H1 (cell line): ENCODE results near the gene OPN3. TPM values are rescaled to one million over a fixed set of nuclear protein-coding genes. Genes with fewer than 3 reads are reported as not detected.

ENCODE experiments used
- CTCF ChIA-PET: fragments of 300-600 bp; sonication (Branson Sonifier 250); formaldehyde crosslinking; loops from one replicate; lab custom pipeline; 2021; ENCODE audit not compliant: partially characterized antibody; lab: Charles Lee
- POLR2A ChIA-PET: fragments of 300-600 bp; sonication (Branson Sonifier 250); formaldehyde crosslinking; loops from one replicate; lab custom pipeline; 2021; ENCODE audit warnings: inconsistent platforms; ENCODE audit not compliant: partially characterized antibody; lab: Charles Lee
- DNase-seq, 2 experiments: peaks; one replicate each; pipeline versions ENCODE4 v3.0.0 to v3.0.0-alpha.2; 2010 to 2022; ENCODE audit warnings: low spot score in 2 of 2, low read depth in 1 of 2, mixed read lengths in 1 of 2
- FAIRE-seq: peaks from 2 replicates; lab custom pipeline; 2011; peaks lifted over from hg19 to GRCh38; lab: Jason Lieb, UNC
- H2AFZ ChIP-seq: 2 replicates; pipeline ENCODE4 v1.8.1; 2012; ENCODE audit warnings: low read length, inconsistent platforms
- H2AK5ac ChIP-seq: 2 replicates; pipeline ENCODE4 v1.6.1; 2013; ENCODE audit warnings: low read depth, low read length
- H2BK120ac ChIP-seq: replicated peaks from 2 replicates; pipeline ENCODE3; 2013; ENCODE audit warnings: low read depth, low read length, inconsistent platforms
- H2BK12ac ChIP-seq: 2 replicates; pipeline ENCODE4 v1.6.1; 2013; ENCODE audit warnings: low read depth, low read length
- H2BK15ac ChIP-seq: 2 replicates; pipeline ENCODE4 v1.6.1; 2013; ENCODE audit warnings: low read length
- H2BK20ac ChIP-seq: 2 replicates; pipeline ENCODE4 v1.6.1; 2013; ENCODE audit warnings: low read length
- H2BK5ac ChIP-seq: 2 replicates; pipeline ENCODE4 v1.6.1; 2013; ENCODE audit warnings: low read depth, low read length
- H3K14ac ChIP-seq: 2 replicates; pipeline ENCODE4 v1.6.1; 2013; ENCODE audit warnings: inconsistent platforms; ENCODE audit not compliant: insufficient read length
- H3K18ac ChIP-seq: 2 replicates; pipeline ENCODE4 v1.6.1; 2013; ENCODE audit warnings: low read length; ENCODE audit errors: extremely low read depth
- H3K23ac ChIP-seq: 2 replicates; pipeline ENCODE4 v1.6.1; 2013; ENCODE audit warnings: inconsistent platforms; ENCODE audit not compliant: insufficient read length
- H3K23me2 ChIP-seq: 2 replicates; pipeline ENCODE4 v1.6.1; 2013; ENCODE audit warnings: low read depth, low read length
- H3K27ac ChIP-seq: 2 replicates; pipeline ENCODE4 v1.6.1; 2011; ENCODE audit warnings: low read depth, low read length, inconsistent platforms
- H3K27me3 ChIP-seq, 4 experiments: replicated peaks in 1 of 4; 1 replicate in 1 of 4; 2 replicates in 3 of 4; pipeline versions ENCODE4 v1.6.1 to v1.8.1; 2011 to 2013; ENCODE audit warnings: low read length in 3 of 4, mild to moderate bottlenecking in 3 of 4, inconsistent platforms in 2 of 4, mixed read lengths in 2 of 4, moderate library complexity in 1 of 4; ENCODE audit not compliant: control insufficient read depth in 3 of 4, insufficient read depth in 3 of 4; ENCODE audit errors: extremely low read depth in 1 of 4
- H3K36me3 ChIP-seq, 4 experiments: 2 replicates each; pipeline versions ENCODE4 v1.6.1 to v1.8.1; 2011 to 2013; ENCODE audit warnings: mild to moderate bottlenecking in 4 of 4, low read length in 3 of 4, moderate library complexity in 2 of 4, control low read depth in 1 of 4, inconsistent platforms in 1 of 4; ENCODE audit not compliant: insufficient read depth in 4 of 4, control insufficient read depth in 2 of 4
- H3K4ac ChIP-seq: replicated peaks from 2 replicates; pipeline ENCODE3; 2013; ENCODE audit warnings: low read length, low read depth, mixed read lengths, inconsistent platforms; ENCODE audit not compliant: insufficient read length
- H3K4me1 ChIP-seq, 4 experiments: replicated peaks in 1 of 4; 1 replicate in 1 of 4; 2 replicates in 3 of 4; pipeline versions ENCODE4 v1.6.1 to v1.8.1; 2011 to 2013; ENCODE audit warnings: low read length in 3 of 4, inconsistent platforms in 2 of 4, mixed read lengths in 1 of 4; ENCODE audit not compliant: insufficient read depth in 4 of 4, control insufficient read depth in 3 of 4
- H3K4me2 ChIP-seq, 2 experiments: 2 replicates each; pipeline versions ENCODE4 v1.6.1 to v1.8.1; 2011 to 2013; ENCODE audit warnings: low read depth in 2 of 2, low read length in 2 of 2, control low read depth in 1 of 2, inconsistent platforms in 1 of 2, mild to moderate bottlenecking in 1 of 2; ENCODE audit not compliant: insufficient read depth in 1 of 2
- H3K4me3 ChIP-seq, 4 experiments: fragments of 200-600, 300-600 bp in 1 of 4; sonication (generic), shearing (Covaris generic), sonication (Bioruptor Twin) in 1 of 4; 2 replicates each; pipeline versions ENCODE4 v1.5.1 to v1.8.1; 2011 to 2016; ENCODE audit warnings: low read length in 4 of 4, low read depth in 3 of 4, control low read depth in 2 of 4, inconsistent platforms in 2 of 4, mild to moderate bottlenecking in 2 of 4, mixed read lengths in 1 of 4, moderate library complexity in 1 of 4; ENCODE audit not compliant: insufficient read depth in 2 of 4; ENCODE audit errors: extremely low read depth in 1 of 4
- H3K56ac ChIP-seq: replicated peaks from 2 replicates; pipeline ENCODE3; 2013; ENCODE audit warnings: low read depth, mild to moderate bottlenecking, mixed read lengths, low read length, inconsistent platforms; ENCODE audit not compliant: insufficient read length
- H3K79me1 ChIP-seq: 2 replicates; pipeline ENCODE4 v1.6.1; 2013; ENCODE audit warnings: low read depth, low read length, control low read depth
- H3K79me2 ChIP-seq, 2 experiments: 2 replicates each; pipeline versions ENCODE4 v1.6.1 to v1.8.1; 2012 to 2013; ENCODE audit warnings: low read length in 2 of 2, mild to moderate bottlenecking in 2 of 2, inconsistent platforms in 1 of 2; ENCODE audit not compliant: insufficient read depth in 2 of 2, control insufficient read depth in 1 of 2
- H3K9ac ChIP-seq, 4 experiments: replicated peaks in 1 of 4; 1 replicate in 1 of 4; 2 replicates in 3 of 4; pipeline versions ENCODE4 v1.6.1 to v1.8.1; 2011 to 2013; ENCODE audit warnings: low read depth in 3 of 4, low read length in 3 of 4, control low read depth in 2 of 4, mild to moderate bottlenecking in 2 of 4, moderate library complexity in 2 of 4, inconsistent platforms in 1 of 4; ENCODE audit errors: extremely low read depth in 1 of 4
- H3K9me3 ChIP-seq, 2 experiments: 2 replicates each; pipeline versions ENCODE4 v1.6.1 to v1.8.1; 2012 to 2013; ENCODE audit warnings: mild to moderate bottlenecking in 2 of 2, moderate library complexity in 2 of 2, control low read depth in 1 of 2, inconsistent platforms in 1 of 2, low read depth in 1 of 2, low read length in 1 of 2, mixed read lengths in 1 of 2; ENCODE audit not compliant: insufficient read depth in 2 of 2
- H4K20me1 ChIP-seq, 2 experiments: replicated peaks in 1 of 2; 2 replicates each; pipeline versions ENCODE3 to v1.8.1; 2011 to 2013; ENCODE audit warnings: inconsistent platforms in 2 of 2, low read length in 2 of 2, mild to moderate bottlenecking in 1 of 2; ENCODE audit not compliant: insufficient read depth in 2 of 2, control insufficient read depth in 1 of 2
- H4K5ac ChIP-seq: 2 replicates; pipeline ENCODE4 v1.6.1; 2013; ENCODE audit warnings: low read length, low read depth, mixed read lengths, inconsistent platforms; ENCODE audit not compliant: insufficient read length
- H4K8ac ChIP-seq: 2 replicates; pipeline ENCODE4 v1.8.0; 2013; ENCODE audit warnings: mild to moderate bottlenecking, moderate library complexity, low read length, inconsistent platforms; ENCODE audit not compliant: insufficient read depth; ENCODE audit errors: extremely low read depth
- H4K91ac ChIP-seq: replicated peaks from 2 replicates; pipeline ENCODE3; 2013; ENCODE audit warnings: low read length, mixed read lengths, inconsistent platforms; ENCODE audit not compliant: insufficient read length
- ASH2L ChIP-seq: fragments of 200-600, 300-600 bp; sonication (generic); IDR thresholded peaks from one replicate; pipeline ENCODE4 v1.7.1; 2017; ENCODE audit warnings: low read length
- KDM4A ChIP-seq: IDR thresholded peaks from one replicate; pipeline ENCODE4 v1.7.1; 2012; ENCODE audit warnings: low read depth, mild to moderate bottlenecking, moderate library complexity, low read length, inconsistent platforms; ENCODE audit not compliant: severe bottlenecking
- MAFK ChIP-seq: IDR thresholded peaks from 2 replicates; pipeline ENCODE4 v1.6.1; 2012; ENCODE audit warnings: low read depth, mild to moderate bottlenecking, improper control_type of control experiment, low read length
- NANOG ChIP-seq: IDR thresholded peaks from 2 replicates; pipeline ENCODE4 v1.6.1; 2011; ENCODE audit warnings: low read length, low read depth, mild to moderate bottlenecking, inconsistent platforms; ENCODE audit not compliant: insufficient read depth, poor library complexity, severe bottlenecking
- PHF8 ChIP-seq: fragments of 200-600 bp; sonication (generic); conservative IDR thresholded peaks from 2 replicates; pipeline ENCODE4 v1.7.1; 2012; ENCODE audit warnings: low read depth, mild to moderate bottlenecking, inconsistent platforms, low read length, moderate library complexity
- RAD21 ChIP-seq, 2 experiments: IDR thresholded peaks in 1 of 2; conservative IDR thresholded peaks in 1 of 2; 2 replicates each; pipeline ENCODE4 v1.6.1; 2011; ENCODE audit warnings: low read depth in 2 of 2, low read length in 2 of 2, improper control_type of control experiment in 1 of 2, inconsistent platforms in 1 of 2, mild to moderate bottlenecking in 1 of 2, moderate library complexity in 1 of 2
- SAP30 ChIP-seq: fragments of 300-600 bp; sonication (generic); IDR thresholded peaks from 2 replicates; pipeline ENCODE4 v1.7.1; 2012; ENCODE audit warnings: low read length, moderate library complexity, mild to moderate bottlenecking, inconsistent platforms; ENCODE audit not compliant: insufficient read depth, insufficient replicate concordance
- SRF ChIP-seq: IDR thresholded peaks from 2 replicates; pipeline ENCODE4 v1.6.1; 2011; ENCODE audit warnings: mild to moderate bottlenecking, low read depth, low read length, moderate library complexity
- WGBS, 2 experiments: shearing (Covaris generic) in 1 of 2; methylation state at CpG; one replicate each; pipeline versions ENCODE4 v1.1.6 to v1.1.7; 2013 to 2015; ENCODE audit warnings: low lambda C conversion rate in 2 of 2, mixed read lengths in 2 of 2, inconsistent platforms in 1 of 2, low coverage in 1 of 2, missing lambda C conversion rate in 1 of 2; ENCODE audit not compliant: insufficient replicate concordance in 2 of 2, insufficient coverage in 1 of 2, insufficient read length in 1 of 2; ENCODE audit errors: extremely low coverage in 1 of 2, missing lambda C conversion rate in 1 of 2; 5-methylcytosine and 5-hydroxymethylcytosine counted together
- polyA plus RNA-seq, 7 experiments: library from polyadenylated mRNA; depleted of rRNA in 3 of 7; stranded (reverse) in 5 of 7; unstranded in 2 of 7; fragments of >200 nt in 5 of 7; fragments of 200-250 nt in 2 of 7; gene quantifications; 1 replicate in 5 of 7; 2 replicates in 1 of 7; 4 replicates in 1 of 7; pipeline versions ENCODE4 v1.2.1 to v1.2.3, GENCODE V29; 2011 to 2013; ENCODE audit warnings: missing spikeins in 2 of 7, mixed read lengths in 2 of 7
- total RNA-seq: library from RNA; stranded (reverse); fragmentation: NEBNext Ultra II Directional; extraction: Animal tissue kit (Norgen Biotek cat#: 25700); gene quantifications from 2 replicates; pipeline ENCODE4 v1.2.1, GENCODE V29; 2021
- TF ChIP-seq, protein P1 (sequence below): IDR thresholded peaks from 2 replicates; pipeline ENCODE4 v1.6.1; 2012; ENCODE audit warnings: inconsistent platforms
- TF ChIP-seq, protein P2 (sequence below): IDR thresholded peaks from 2 replicates; pipeline ENCODE4 v1.6.1; 2011; ENCODE audit warnings: low read depth, mild to moderate bottlenecking, low read length; ENCODE audit not compliant: insufficient read depth
- TF ChIP-seq, protein P3 (sequence below): IDR thresholded peaks from 2 replicates; pipeline ENCODE4 v1.6.1; 2012; ENCODE audit warnings: low read length, inconsistent platforms

The OPN3 gene
- total and polyA plus RNA-seq, 2 of the 8 experiments (the other 6 are each of a cell fraction or from before 2014, with no cell fraction given) = 8.8 to 19.4 TPM

DNA sequence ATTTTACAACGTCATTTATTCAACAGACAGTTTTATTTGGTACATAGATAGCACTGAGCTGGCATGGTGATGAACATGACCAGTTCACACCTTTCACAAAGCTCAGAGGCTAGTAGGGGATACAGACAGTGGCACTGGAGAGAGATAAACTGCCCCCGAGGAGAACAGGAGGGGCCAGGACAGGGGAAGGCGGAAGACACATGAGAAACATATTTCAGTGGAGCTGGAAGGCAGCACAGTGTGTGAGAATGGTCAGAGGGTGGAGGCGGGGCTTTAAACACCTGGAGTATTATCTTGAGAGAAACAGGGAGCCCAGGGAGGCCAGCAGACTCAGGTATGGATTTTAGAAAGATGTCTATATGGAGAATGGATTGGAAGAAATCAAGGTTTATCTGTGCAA, 49.5 kb downstream of the OPN3 start:
- Histone ChIP-seq H3K4me2 (no peak overlapping the region), H3K23me2 (no peaks in the 10 kb centered on the region), H3K79me2 (no peaks in the 10 kb centered on the region), H4K20me1 (no peaks in the 10 kb centered on the region), H3K79me1 (no peaks in the 10 kb centered on the region), H3K9ac (no peak overlapping the region), H3K4me1 (no peaks in the 10 kb centered on the region), H2BK120ac (no peak overlapping the region), H3K18ac (no peak overlapping the region), H3K4ac (no peak overlapping the region), H3K36me3 (no peaks in the 10 kb centered on the region), H3K14ac (no peak overlapping the region), H2BK20ac (no peak overlapping the region), H2BK15ac (no peak overlapping the region), H3K23ac (no peak overlapping the region), H3K9me3 (no peaks in the 10 kb centered on the region), H3K56ac (no peak overlapping the region), H4K8ac (no peak overlapping the region), H3K4me3 (no peak overlapping the region), H4K5ac (no peak overlapping the region), H2AK5ac (no peak overlapping the region), H2AFZ (no peak overlapping the region), H3K27me3 (no peaks in the 10 kb centered on the region), H2BK12ac (no peak overlapping the region), H2BK5ac (no peak overlapping the region), H4K91ac (no peak overlapping the region), H3K27ac (no peak overlapping the region)
- ChIA-PET POLR2A (no interaction called here), CTCF (interaction anchor here (1.3 to 1.4 kb wide), 2 partner anchors 11 to 20 kb away, joined by 5 read pairs; no protein-coding TSS in a partner anchor)
- DNase-seq = no peak
- no peak for FAIRE-seq
- WGBS, 2 experiments = 86% methylated on average over 4 of the region's 4 CpGs; no CpG with 5 or more reads in 1 of the 2 experiments
- TF ChIP-seq RAD21 (IDR thresholded peaks at IDR 0.05 in 1 of 2, conservative IDR thresholded peaks at IDR 0.05 in 1 of 2; ENCODE audit: low read depth in 2 of 2, low read length in 2 of 2) (no peak), SAP30 (no peak), SRF (no peak), ASH2L (no peak), KDM4A (no peak), NANOG (no peak), MAFK (no peak), PHF8 (no peak)
- TF ChIP-seq, protein P1, sequence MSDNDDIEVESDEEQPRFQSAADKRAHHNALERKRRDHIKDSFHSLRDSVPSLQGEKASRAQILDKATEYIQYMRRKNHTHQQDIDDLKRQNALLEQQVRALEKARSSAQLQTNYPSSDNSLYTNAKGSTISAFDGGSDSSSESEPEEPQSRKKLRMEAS = no peak
- TF ChIP-seq, protein P2, sequence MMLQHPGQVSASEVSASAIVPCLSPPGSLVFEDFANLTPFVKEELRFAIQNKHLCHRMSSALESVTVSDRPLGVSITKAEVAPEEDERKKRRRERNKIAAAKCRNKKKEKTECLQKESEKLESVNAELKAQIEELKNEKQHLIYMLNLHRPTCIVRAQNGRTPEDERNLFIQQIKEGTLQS = no peak
- TF ChIP-seq, protein P3, sequence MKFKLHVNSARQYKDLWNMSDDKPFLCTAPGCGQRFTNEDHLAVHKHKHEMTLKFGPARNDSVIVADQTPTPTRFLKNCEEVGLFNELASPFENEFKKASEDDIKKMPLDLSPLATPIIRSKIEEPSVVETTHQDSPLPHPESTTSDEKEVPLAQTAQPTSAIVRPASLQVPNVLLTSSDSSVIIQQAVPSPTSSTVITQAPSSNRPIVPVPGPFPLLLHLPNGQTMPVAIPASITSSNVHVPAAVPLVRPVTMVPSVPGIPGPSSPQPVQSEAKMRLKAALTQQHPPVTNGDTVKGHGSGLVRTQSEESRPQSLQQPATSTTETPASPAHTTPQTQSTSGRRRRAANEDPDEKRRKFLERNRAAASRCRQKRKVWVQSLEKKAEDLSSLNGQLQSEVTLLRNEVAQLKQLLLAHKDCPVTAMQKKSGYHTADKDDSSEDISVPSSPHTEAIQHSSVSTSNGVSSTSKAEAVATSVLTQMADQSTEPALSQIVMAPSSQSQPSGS = no peak
